C4-2B (cell line): ENCODE measurements around the gene MAML3.

ENCODE experiments used
- ZFX ChIP-seq: fragments of 450-650 bp; IDR thresholded peaks from 2 replicates; pipeline ENCODE4 v1.6.1; 2017
- TF ChIP-seq, protein P1 (sequence below): fragments of 450-650 bp; conservative IDR thresholded peaks from 2 replicates; pipeline ENCODE4 v1.5.1; 2017; ENCODE audit warnings: mild to moderate bottlenecking

GRCh38 chr4:140149846-140150635 is 3.9 kb downstream of the MAML3 start:
- TF ChIP-seq, protein P1, sequence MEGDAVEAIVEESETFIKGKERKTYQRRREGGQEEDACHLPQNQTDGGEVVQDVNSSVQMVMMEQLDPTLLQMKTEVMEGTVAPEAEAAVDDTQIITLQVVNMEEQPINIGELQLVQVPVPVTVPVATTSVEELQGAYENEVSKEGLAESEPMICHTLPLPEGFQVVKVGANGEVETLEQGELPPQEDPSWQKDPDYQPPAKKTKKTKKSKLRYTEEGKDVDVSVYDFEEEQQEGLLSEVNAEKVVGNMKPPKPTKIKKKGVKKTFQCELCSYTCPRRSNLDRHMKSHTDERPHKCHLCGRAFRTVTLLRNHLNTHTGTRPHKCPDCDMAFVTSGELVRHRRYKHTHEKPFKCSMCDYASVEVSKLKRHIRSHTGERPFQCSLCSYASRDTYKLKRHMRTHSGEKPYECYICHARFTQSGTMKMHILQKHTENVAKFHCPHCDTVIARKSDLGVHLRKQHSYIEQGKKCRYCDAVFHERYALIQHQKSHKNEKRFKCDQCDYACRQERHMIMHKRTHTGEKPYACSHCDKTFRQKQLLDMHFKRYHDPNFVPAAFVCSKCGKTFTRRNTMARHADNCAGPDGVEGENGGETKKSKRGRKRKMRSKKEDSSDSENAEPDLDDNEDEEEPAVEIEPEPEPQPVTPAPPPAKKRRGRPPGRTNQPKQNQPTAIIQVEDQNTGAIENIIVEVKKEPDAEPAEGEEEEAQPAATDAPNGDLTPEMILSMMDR, result no peak
- no peak for TF ChIP-seq ZFX
